HUES48 (cell line): ENCODE data around the gene SMURF1.

Experiments
- H3K27ac ChIP-seq: one replicate; pipeline ENCODE4 v1.7.0; 2013; ENCODE audit warnings: low read depth, low read length, inconsistent platforms
- H3K27me3 ChIP-seq: 2 replicates; pipeline ENCODE4 v1.6.1; 2013; ENCODE audit warnings: mild to moderate bottlenecking, low read length; ENCODE audit not compliant: control insufficient read depth, insufficient read depth
- H3K36me3 ChIP-seq: 2 replicates; pipeline ENCODE4 v1.6.1; 2013; ENCODE audit warnings: low read length; ENCODE audit not compliant: control insufficient read depth, insufficient read depth
- H3K4me1 ChIP-seq: 2 replicates; pipeline ENCODE4 v1.6.1; 2013; ENCODE audit warnings: mild to moderate bottlenecking, low read length; ENCODE audit not compliant: control insufficient read depth, insufficient read depth
- H3K4me3 ChIP-seq: 2 replicates; pipeline ENCODE4 v1.5.1; 2013; ENCODE audit warnings: mild to moderate bottlenecking, low read depth, low read length
- H3K9ac ChIP-seq: 2 replicates; pipeline ENCODE4 v1.6.1; 2013; ENCODE audit warnings: mild to moderate bottlenecking, low read depth, low read length, moderate library complexity
- H3K9me3 ChIP-seq: 2 replicates; pipeline ENCODE4 v1.6.1; 2013; ENCODE audit warnings: low read length; ENCODE audit not compliant: control insufficient read depth, insufficient read depth

The SMURF1 gene

GRCh38 chr7:99096124-99096887 lies 47.6 kb downstream of the SMURF1 start:
- no peaks in the 10 kb centered on the region for H3K9me3 ChIP-seq

GRCh38 chr7:99095698-99096097 lies 48.2 kb downstream of the SMURF1 start:
- Histone ChIP-seq H3K9me3 (no peaks in the 10 kb centered on the region), H3K4me1 (peaks cover 30% of the 10 kb centered on the region), H3K36me3 (no peaks in the 10 kb centered on the region), H3K27me3 (no peaks in the 10 kb centered on the region), H3K27ac (no peak overlapping the region), H3K9ac (no peak overlapping the region), H3K4me3 (no peak overlapping the region)

More at GRCh38 chr7:99096124-99096887, 47.6 kb downstream of the SMURF1 start:
- H3K27ac ChIP-seq: no peak overlapping the region
- H3K4me3 ChIP-seq: no peak overlapping the region
- H3K36me3 ChIP-seq: no peaks in the 10 kb centered on the region
- no peaks in the 10 kb centered on the region for H3K27me3 ChIP-seq
- peaks cover 30% of the 10 kb centered on the region for H3K4me1 ChIP-seq
- H3K9ac ChIP-seq: no peak overlapping the region

- H3K27ac ChIP-seq: no peak overlapping the region
- no peaks in the 10 kb centered on the region for H3K36me3 ChIP-seq
- no peaks in the 10 kb centered on the region for H3K27me3 ChIP-seq
- no peak overlapping the region for H3K9ac ChIP-seq
- peaks cover 24% of the 10 kb centered on the region for H3K4me1 ChIP-seq
- H3K9me3 ChIP-seq: no peaks in the 10 kb centered on the region
- no peak overlapping the region for H3K4me3 ChIP-seq
Measured at GRCh38 chr7:99094401-99094800, 49.5 kb downstream of the SMURF1 start.

- Histone ChIP-seq H3K9me3 (no peaks in the 10 kb centered on the region), H3K9ac (no peak overlapping the region), H3K36me3 (no peaks in the 10 kb centered on the region), H3K27ac (no peak overlapping the region), H3K4me3 (no peak overlapping the region), H3K4me1 (peaks cover 7% of the 10 kb centered on the region), H3K27me3 (no peaks in the 10 kb centered on the region)
Measured at GRCh38 chr7:99092064-99092720, 51.7 kb downstream of the SMURF1 start.

- no peaks in the 10 kb centered on the region for H3K9me3 ChIP-seq
- no peak overlapping the region for H3K27ac ChIP-seq
- H3K9ac ChIP-seq: no peak overlapping the region
- H3K36me3 ChIP-seq: no peaks in the 10 kb centered on the region
- no peak overlapping the region for H3K4me3 ChIP-seq
- no peaks in the 10 kb centered on the region for H3K27me3 ChIP-seq
- H3K4me1 ChIP-seq: 0 out of 2 replicates have a peak, but pooled peaks cover 2% of the 10 kb centered on the region
Measured at GRCh38 chr7:99090771-99091542, 53.0 kb downstream of the SMURF1 start.

- Histone ChIP-seq H3K27ac (no peak overlapping the region), H3K4me1 (no peaks in the 10 kb centered on the region), H3K9me3 (no peaks in the 10 kb centered on the region), H3K27me3 (no peaks in the 10 kb centered on the region), H3K4me3 (no peak overlapping the region), H3K9ac (no peak overlapping the region), H3K36me3 (no peaks in the 10 kb centered on the region)
Measured at GRCh38 chr7:99089914-99090629, 53.8 kb downstream of the SMURF1 start.

- Histone ChIP-seq H3K4me3 (no peak overlapping the region), H3K27ac (no peak overlapping the region), H3K36me3 (no peaks in the 10 kb centered on the region), H3K4me1 (peaks cover 9% of the 10 kb centered on the region; the same call in 1 of the 2 replicates), H3K9me3 (no peaks in the 10 kb centered on the region), H3K27me3 (no peaks in the 10 kb centered on the region), H3K9ac (no peak overlapping the region)
Measured at GRCh38 chr7:99086944-99087343, 57.0 kb downstream of the SMURF1 start.

GRCh38 chr7:99086532-99086931 lies 57.4 kb downstream of the SMURF1 start:
- no peaks in the 10 kb centered on the region for H3K36me3 ChIP-seq
- peaks cover 9% of the 10 kb centered on the region; the same call in 1 of the 2 replicates for H3K4me1 ChIP-seq
- no peak overlapping the region for H3K9ac ChIP-seq
- H3K9me3 ChIP-seq: no peaks in the 10 kb centered on the region
- H3K4me3 ChIP-seq: no peak overlapping the region
- no peak overlapping the region for H3K27ac ChIP-seq
- H3K27me3 ChIP-seq: no peaks in the 10 kb centered on the region

- H3K4me1 ChIP-seq: peaks cover 16% of the 10 kb centered on the region; the same call in 1 of the 2 replicates
- H3K9me3 ChIP-seq: no peaks in the 10 kb centered on the region
- no peak overlapping the region for H3K27ac ChIP-seq
- H3K4me3 ChIP-seq: no peak overlapping the region
- H3K36me3 ChIP-seq: no peaks in the 10 kb centered on the region
- no peak overlapping the region for H3K9ac ChIP-seq
- no peaks in the 10 kb centered on the region for H3K27me3 ChIP-seq
Measured at GRCh38 chr7:99083733-99084132, 60.2 kb downstream of the SMURF1 start.

- H3K27ac ChIP-seq: no peak overlapping the region
- H3K4me3 ChIP-seq: no peak overlapping the region
- no peaks in the 10 kb centered on the region for H3K27me3 ChIP-seq
- H3K9ac ChIP-seq: no peak overlapping the region
- peaks cover 16% of the 10 kb centered on the region; the same call in 1 of the 2 replicates for H3K4me1 ChIP-seq
- no peaks in the 10 kb centered on the region for H3K9me3 ChIP-seq
- no peaks in the 10 kb centered on the region for H3K36me3 ChIP-seq
Measured at GRCh38 chr7:99083068-99083651, 60.7 kb downstream of the SMURF1 start.
